Vagina (tissue), 2 donors: ENCODE results near the gene TSC22D2. TPM values are rescaled to one million over a fixed set of nuclear protein-coding genes. Genes with fewer than 3 reads are reported as not detected.
A peak's percentile ranks its signal among the peaks of the same experiment; 100 is the strongest.

Source experiments
- DNase-seq, 2 donors: peaks; one replicate each; pipeline ENCODE4 v3.0.0-alpha.2; 2017; ENCODE audit errors: extremely low spot score in 2 of 2
- H3K27ac ChIP-seq: fragments of 200-600 bp; sonication (generic); one replicate; pipeline ENCODE4 v1.5.1; 2019
- H3K27me3 ChIP-seq: fragments of 200-600 bp; sonication (generic); one replicate; pipeline ENCODE4 v1.5.1; 2019
- H3K36me3 ChIP-seq, 2 donors: fragments of 200-600 bp; sonication (generic); one replicate each; pipeline ENCODE4 v1.5.1; 2017 to 2019
- H3K4me1 ChIP-seq: fragments of 200-600 bp; sonication (generic); one replicate; pipeline ENCODE4 v1.5.1; 2019
- H3K4me3 ChIP-seq, 2 donors: fragments of 200-600 bp; sonication (generic); 1 replicate in 1 of 2; 2 replicates in 1 of 2; pipeline ENCODE4 v1.5.1; 2016 to 2019
- H3K9me3 ChIP-seq: fragments of 200-600 bp; sonication (generic); one replicate; pipeline ENCODE4 v1.5.1; 2019
- POLR2A ChIP-seq, 2 donors: fragments of 450-650 bp; IDR thresholded peaks; one replicate each; pipeline ENCODE4 v1.6.1; 2017; ENCODE audit warnings: antibody characterized with exemption in 2 of 2, mild to moderate bottlenecking in 2 of 2, moderate library complexity in 2 of 2
- POLR2AphosphoS5 ChIP-seq, 2 donors: sonication (generic); formaldehyde crosslinking; IDR thresholded peaks; one replicate each; pipeline ENCODE4 v1.9.0; 2017; ENCODE audit warnings: antibody characterized with exemption in 2 of 2, mild to moderate bottlenecking in 2 of 2, low read depth in 1 of 2; ENCODE audit not compliant: insufficient read depth in 1 of 2
- intact Hi-C: fragments of 100-400 bp; cut with DNase I; formaldehyde crosslinking; loops from one replicate; pipeline ENCODE4 v1.15.1; 2023
- total RNA-seq: library from RNA; depleted of rRNA; stranded (reverse); fragments of >200 nt; gene quantifications from one replicate; pipeline ENCODE4 v1.2.3, GENCODE V29; 2016
- TF ChIP-seq, protein P1 (sequence below), 3 experiments: fragments of 450-650 bp in 2 of 3; fragments of 200-600 bp in 1 of 3; sonication (generic) in 1 of 3; IDR thresholded peaks; one replicate each; pipeline ENCODE4 v1.5.1; 2017 to 2019; ENCODE audit warnings: antibody characterized with exemption in 3 of 3, mild to moderate bottlenecking in 2 of 3, moderate library complexity in 2 of 3

TSC22D2 gene
- total RNA-seq, 1 donor from 2014 or later, result 35.6 TPM

DNA sequence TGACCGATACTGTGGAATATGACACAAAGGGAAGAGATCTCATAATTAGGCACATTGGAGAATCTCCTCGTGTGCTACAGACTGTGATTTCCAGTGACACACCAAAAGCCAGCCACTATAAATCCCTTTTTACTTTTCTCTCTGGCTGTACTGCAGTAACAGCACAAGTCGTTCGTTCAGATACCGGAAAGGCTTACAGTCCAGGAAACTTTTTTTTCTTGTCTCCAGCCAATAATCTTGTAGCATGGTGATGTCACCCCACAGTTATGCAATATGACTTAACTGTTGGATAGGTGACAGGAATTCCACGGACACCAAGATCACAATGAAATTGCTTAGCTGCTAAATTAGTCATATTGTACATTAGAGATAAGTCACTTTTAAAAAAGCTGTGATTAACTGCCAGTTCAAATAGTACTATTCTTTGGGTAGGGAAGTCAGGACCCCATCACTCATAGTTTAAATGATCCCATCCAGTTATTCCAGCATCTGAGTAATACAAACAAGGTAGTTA, 36.3 kb upstream of the TSC22D2 start:
- peak overlapping the region; percentile 68 for H3K27ac ChIP-seq
- peak overlapping the region; percentile 28 to 31 for H3K4me3 ChIP-seq
- no peaks in the 10 kb centered on the region for H3K27me3 ChIP-seq
- peaks cover 14% of the 10 kb centered on the region for H3K4me1 ChIP-seq
- peak in 1 of 2 donors; percentile 90 for DNase-seq
- H3K36me3 ChIP-seq, result no peaks in the 10 kb centered on the region
- TF ChIP-seq POLR2AphosphoS5 (IDR thresholded peaks at IDR 0.05; ENCODE audit: insufficient read depth in 1 of 2, low read depth in 1 of 2) (peak in 1 of 2 donors; percentile 94), POLR2A (IDR thresholded peaks at IDR 0.05) (no peak)
- TF ChIP-seq, protein P1, sequence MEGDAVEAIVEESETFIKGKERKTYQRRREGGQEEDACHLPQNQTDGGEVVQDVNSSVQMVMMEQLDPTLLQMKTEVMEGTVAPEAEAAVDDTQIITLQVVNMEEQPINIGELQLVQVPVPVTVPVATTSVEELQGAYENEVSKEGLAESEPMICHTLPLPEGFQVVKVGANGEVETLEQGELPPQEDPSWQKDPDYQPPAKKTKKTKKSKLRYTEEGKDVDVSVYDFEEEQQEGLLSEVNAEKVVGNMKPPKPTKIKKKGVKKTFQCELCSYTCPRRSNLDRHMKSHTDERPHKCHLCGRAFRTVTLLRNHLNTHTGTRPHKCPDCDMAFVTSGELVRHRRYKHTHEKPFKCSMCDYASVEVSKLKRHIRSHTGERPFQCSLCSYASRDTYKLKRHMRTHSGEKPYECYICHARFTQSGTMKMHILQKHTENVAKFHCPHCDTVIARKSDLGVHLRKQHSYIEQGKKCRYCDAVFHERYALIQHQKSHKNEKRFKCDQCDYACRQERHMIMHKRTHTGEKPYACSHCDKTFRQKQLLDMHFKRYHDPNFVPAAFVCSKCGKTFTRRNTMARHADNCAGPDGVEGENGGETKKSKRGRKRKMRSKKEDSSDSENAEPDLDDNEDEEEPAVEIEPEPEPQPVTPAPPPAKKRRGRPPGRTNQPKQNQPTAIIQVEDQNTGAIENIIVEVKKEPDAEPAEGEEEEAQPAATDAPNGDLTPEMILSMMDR (IDR thresholded peaks at IDR 0.05), result no peak
- intact Hi-C loops, result no loop called here
- no peaks in the 10 kb centered on the region for H3K9me3 ChIP-seq

- Histone ChIP-seq H3K27me3 (no peaks in the 10 kb centered on the region), H3K27ac (peak overlapping the region; percentile 68), H3K4me1 (peaks cover 14% of the 10 kb centered on the region), H3K9me3 (no peaks in the 10 kb centered on the region), H3K4me3 (no peak overlapping the region), H3K36me3 (no peaks in the 10 kb centered on the region)
- TF ChIP-seq POLR2A (IDR thresholded peaks at IDR 0.05) (no peak), POLR2AphosphoS5 (IDR thresholded peaks at IDR 0.05; ENCODE audit: insufficient read depth in 1 of 2, low read depth in 1 of 2) (no peak)
- TF ChIP-seq, protein P1 (IDR thresholded peaks at IDR 0.05), result no peak
- no peak for DNase-seq
- intact Hi-C loops, result no loop called here
Measured at GRCh38 chr3:150372320-150372719, 35.8 kb upstream of the TSC22D2 start.

DNA sequence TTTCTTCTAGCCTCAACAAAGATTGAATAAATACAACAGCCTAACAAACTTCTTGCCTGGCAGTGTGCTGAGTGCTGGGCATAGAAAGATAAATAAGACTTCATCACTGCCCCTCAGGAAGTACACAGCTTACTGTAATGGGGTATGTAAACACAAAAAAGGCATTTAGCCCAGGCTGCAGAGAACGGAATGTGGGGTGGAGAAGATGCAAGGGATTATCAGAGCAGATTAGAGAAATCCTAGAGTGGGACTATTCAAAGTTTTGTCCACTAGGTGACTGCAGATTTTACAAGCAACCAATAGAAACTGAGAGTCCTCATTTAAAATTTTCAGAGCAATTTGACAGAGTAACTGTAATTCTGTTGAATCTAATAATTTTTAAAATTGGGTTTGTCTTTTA, 35.4 kb upstream of the TSC22D2 start:
- no peak for DNase-seq
- no peak overlapping the region for H3K4me3 ChIP-seq
- H3K4me1 ChIP-seq, result peaks cover 14% of the 10 kb centered on the region
- H3K27me3 ChIP-seq, result no peaks in the 10 kb centered on the region
- intact Hi-C loops, result no loop called here
- no peaks in the 10 kb centered on the region for H3K9me3 ChIP-seq
- TF ChIP-seq, protein P1 (IDR thresholded peaks at IDR 0.05), result no peak
- TF ChIP-seq POLR2A (IDR thresholded peaks at IDR 0.05) (no peak), POLR2AphosphoS5 (IDR thresholded peaks at IDR 0.05; ENCODE audit: insufficient read depth in 1 of 2, low read depth in 1 of 2) (no peak)
- H3K36me3 ChIP-seq, result no peaks in the 10 kb centered on the region
- H3K27ac ChIP-seq, result no peak overlapping the region

DNA sequence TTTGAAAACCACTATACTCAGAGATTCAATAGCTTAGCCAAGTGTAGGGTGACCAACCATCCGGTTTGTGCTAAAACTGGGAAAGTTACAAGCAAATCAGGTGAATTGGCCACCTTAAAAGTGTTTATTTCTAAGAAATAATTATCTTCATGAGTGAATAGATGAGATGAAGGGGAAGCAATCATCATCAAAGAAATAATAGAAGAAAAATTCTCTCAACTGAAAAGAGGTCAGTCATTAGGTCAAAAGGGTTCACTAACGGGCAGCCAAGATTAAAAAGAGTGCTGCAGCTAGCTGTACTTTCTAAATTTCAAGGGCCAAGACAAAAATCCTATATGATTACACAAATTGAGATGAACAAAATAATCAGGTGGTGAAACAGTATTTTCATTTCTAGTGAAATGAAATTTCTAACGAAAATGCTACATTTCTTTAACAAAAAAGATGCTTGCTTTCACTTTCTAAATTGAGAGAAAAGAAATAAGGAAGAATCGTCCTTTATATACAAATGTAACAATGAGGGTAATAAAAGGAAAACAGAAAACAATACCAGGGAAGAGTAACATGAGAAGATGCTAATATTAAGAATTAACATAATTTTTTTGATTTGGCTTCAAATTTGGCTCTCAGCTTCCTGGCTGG, 34.7 kb upstream of the TSC22D2 start:
- no peaks in the 10 kb centered on the region for H3K9me3 ChIP-seq
- H3K27me3 ChIP-seq, result no peaks in the 10 kb centered on the region
- intact Hi-C loops, result no loop called here
- H3K27ac ChIP-seq, result no peak overlapping the region
- H3K4me3 ChIP-seq, result no peak overlapping the region
- DNase-seq, result no peak
- TF ChIP-seq POLR2AphosphoS5 (IDR thresholded peaks at IDR 0.05; ENCODE audit: insufficient read depth in 1 of 2, low read depth in 1 of 2) (no peak), POLR2A (IDR thresholded peaks at IDR 0.05) (no peak)
- TF ChIP-seq, protein P1 (IDR thresholded peaks at IDR 0.05), result no peak
- H3K4me1 ChIP-seq, result peaks cover 14% of the 10 kb centered on the region
- H3K36me3 ChIP-seq, result no peaks in the 10 kb centered on the region

DNA sequence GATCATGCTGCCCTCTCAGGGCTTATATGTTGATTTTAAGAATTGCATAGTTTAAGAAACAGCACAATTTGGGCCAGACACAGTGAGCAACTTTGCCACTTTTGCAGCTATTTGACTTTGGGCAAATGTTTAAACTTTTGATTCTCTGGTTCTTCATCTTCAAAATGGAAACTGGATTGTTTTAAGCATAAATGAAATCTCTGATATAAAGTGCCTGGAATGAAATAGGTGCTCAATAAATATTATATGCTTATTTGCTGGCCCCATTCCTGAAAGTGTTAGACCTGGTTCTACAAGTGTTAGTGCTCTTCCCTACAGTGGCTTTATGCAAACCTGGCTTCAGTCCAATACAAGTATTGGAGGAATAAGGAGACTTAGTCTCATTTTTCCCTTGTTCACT, 33.1 kb upstream of the TSC22D2 start:
- Histone ChIP-seq H3K27ac (no peak overlapping the region), H3K4me3 (no peak overlapping the region), H3K4me1 (peaks cover 14% of the 10 kb centered on the region), H3K36me3 (no peaks in the 10 kb centered on the region), H3K27me3 (no peaks in the 10 kb centered on the region), H3K9me3 (no peaks in the 10 kb centered on the region)
- intact Hi-C loops, result no loop called here
- DNase-seq, result no peak
- TF ChIP-seq POLR2AphosphoS5 (IDR thresholded peaks at IDR 0.05; ENCODE audit: insufficient read depth in 1 of 2, low read depth in 1 of 2) (no peak), POLR2A (IDR thresholded peaks at IDR 0.05) (no peak)
- TF ChIP-seq, protein P1 (IDR thresholded peaks at IDR 0.05), result no peak
